Ovary (tissue), 9 donors: ENCODE results near the gene FCN1. TPM values are rescaled to one million over a fixed set of nuclear protein-coding genes. Genes with fewer than 3 reads are reported as not detected.

ENCODE experiments used
- DNase-seq, 5 donors: peaks; one replicate each; pipeline ENCODE4 v3.0.0-alpha.2; 2019 to 2020
- H3K27ac ChIP-seq, 2 donors: fragments of 200-600 bp; one replicate each; pipeline versions ENCODE4 v1.5.1 to v1.8.0; 2019 to 2022
- H3K27me3 ChIP-seq: fragments of 200-600 bp; one replicate; pipeline ENCODE4 v1.8.0; 2022
- H3K36me3 ChIP-seq: fragments of 200-600 bp; sonication (generic); one replicate; pipeline ENCODE4 v1.5.1; 2019
- H3K4me1 ChIP-seq: one replicate; pipeline ENCODE4 v1.8.1; 2013; ENCODE audit warnings: mild to moderate bottlenecking, moderate library complexity; ENCODE audit not compliant: insufficient read depth
- H3K4me3 ChIP-seq: fragments of 200-600 bp; sonication (generic); one replicate; pipeline ENCODE4 v1.5.1; 2017
- H3K9me3 ChIP-seq, 2 donors: fragments of 200-600 bp in 1 of 2; sonication (generic) in 1 of 2; one replicate each; pipeline versions ENCODE4 v1.5.1 to v1.8.1; 2013 to 2019; ENCODE audit warnings: mild to moderate bottlenecking in 1 of 2, moderate library complexity in 1 of 2
- CTCF ChIP-seq, 3 donors: fragments of 450-650 bp in 2 of 3; fragments of 200-600 bp in 1 of 3; IDR thresholded peaks; one replicate each; pipeline versions ENCODE4 v1.5.1 to v1.8.0; 2016 to 2022; ENCODE audit warnings: antibody characterized with exemption in 3 of 3, mild to moderate bottlenecking in 1 of 3
- EP300 ChIP-seq: sonication (generic); formaldehyde crosslinking; IDR thresholded peaks from one replicate; pipeline ENCODE4 v1.6.1; 2017; ENCODE audit warnings: antibody characterized with exemption
- POLR2A ChIP-seq: fragments of 450-650 bp; IDR thresholded peaks from one replicate; pipeline ENCODE4 v1.6.1; 2017; ENCODE audit warnings: antibody characterized with exemption, mild to moderate bottlenecking, moderate library complexity
- WGBS, 3 donors: extraction: QIAGEN DNeasy Blood & Tissue Kit in 1 of 3; methylation state at CpG; one replicate each; pipeline versions ENCODE4 v1.1.5 to v1.1.7; 2013 to 2017; 5-methylcytosine and 5-hydroxymethylcytosine counted together
- intact Hi-C, 4 donors: fragments of 100-400 bp; cut with DNase I; formaldehyde crosslinking; loops; one replicate each; pipeline versions ENCODE4 v1.11.0 to v1.15.1; 2022 to 2023
- polyA plus RNA-seq, 2 donors: library from polyadenylated mRNA; stranded (reverse); fragments of 200-250 nt in 1 of 2; fragments of 350-450 nt in 1 of 2; fragmentation: Illumina TruSeq in 1 of 2; extraction: RNeasy Lipid Tissue Mini Kit (QIAGEN cat#74804) in 1 of 2; gene quantifications; one replicate each; pipeline ENCODE4 v1.2.3, GENCODE V29; 2013 to 2014
- total RNA-seq, 7 donors: library from RNA; depleted of rRNA in 2 of 7; stranded (reverse); fragments of >200 nt in 2 of 7; fragmentation: NEBNext Ultra II Directional in 3 of 7; extraction: Animal tissue kit (Norgen Biotek cat#: 25700) in 3 of 7; gene quantifications; one replicate each; pipeline versions ENCODE4 v1.1.0 to v1.2.4, GENCODE V29; 2016 to 2023
- donor health status: DM: no; HTN: no; CAD: no; lungs with moderate emphysema.
- donor health status: DM: no; HTN: no; CAD: no.
- donor health status: Bipolar disorder and iron deficiency.
- donor health status: DM: yes; HTN: yes; CAD: no.
- donor health status: DM: no; HTN: no; CAD: no.
- donor health status: DM: yes; HTN: yes; CAD: no.

Gene FCN1
- total and polyA plus RNA-seq, 9 donors: 0.43 to 5.0 (median 1.9) TPM; not detected in 2

DNA sequence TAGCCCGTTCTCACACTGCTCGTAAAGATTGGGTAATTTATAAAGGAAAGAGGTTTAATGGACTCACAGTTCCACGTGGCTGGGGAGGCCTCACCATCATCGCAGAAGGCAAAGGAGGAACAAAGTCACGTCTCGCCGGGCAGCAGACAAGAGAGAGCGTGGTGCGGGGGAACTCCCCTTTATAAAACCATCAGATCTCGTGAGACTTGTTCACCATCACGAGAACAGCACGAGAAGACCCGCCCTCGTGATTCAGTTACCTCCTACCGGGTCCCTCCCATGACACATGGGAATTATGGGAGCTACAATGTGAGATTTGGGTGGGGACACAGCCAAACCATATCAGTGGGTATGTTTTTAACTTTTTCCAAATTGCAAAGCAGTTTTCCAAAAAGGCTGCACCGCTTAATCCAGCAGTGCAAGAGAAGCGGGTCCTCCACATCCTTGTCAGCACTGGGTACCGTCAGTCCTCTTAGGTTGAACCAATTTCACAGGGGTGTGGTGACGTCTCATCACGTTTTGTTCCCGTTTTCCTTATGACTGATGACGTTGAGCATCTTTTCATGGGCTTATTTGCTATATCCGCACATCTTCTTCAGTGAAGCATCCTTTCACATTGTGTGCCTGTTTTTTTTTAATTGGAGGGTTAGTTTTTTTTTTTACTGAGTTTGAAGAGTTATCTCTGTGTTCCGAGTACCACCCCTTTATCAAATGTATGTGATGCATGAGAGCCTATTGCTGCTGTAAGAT, 45.1 kb downstream of the FCN1 start:
- 88 to 92% (median 90%) methylated on average over 24 of the region's 24 CpGs for WGBS, 3 donors
- intact Hi-C loops: no loop called here
- DNase-seq: peak in 2 of 5 donors; percentile 10 to 11

DNA sequence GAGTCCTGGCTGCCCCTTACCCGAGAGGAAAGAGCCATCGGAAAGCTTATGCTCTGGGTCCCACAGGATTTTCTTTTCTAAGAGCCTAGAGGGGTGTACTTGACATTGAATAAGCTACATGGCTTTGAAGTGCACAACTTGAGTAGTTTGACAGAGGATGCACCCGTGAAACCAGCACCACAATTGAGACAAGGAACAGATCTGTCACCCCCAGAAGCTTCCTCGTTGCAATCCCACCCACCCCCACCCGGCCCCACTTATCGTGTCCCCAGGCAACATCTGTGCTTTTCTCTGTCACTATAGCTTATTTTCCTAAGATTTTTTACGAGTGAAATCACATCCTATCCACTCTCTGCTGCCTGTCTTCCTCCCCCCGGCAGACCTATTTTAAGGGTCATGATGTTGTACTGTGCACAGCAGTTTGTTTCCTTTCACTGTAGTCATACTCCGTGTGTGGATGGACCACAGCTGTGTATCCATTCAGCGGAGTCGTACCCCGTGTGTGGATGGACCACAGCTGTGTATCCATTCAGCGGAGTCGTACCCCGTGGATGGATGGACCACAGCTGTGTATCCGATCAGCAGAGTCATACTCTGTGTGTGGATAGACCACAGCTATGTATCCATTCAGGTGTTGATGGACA, 45.9 kb downstream of the FCN1 start:
- WGBS, 3 donors: 14 to 17% (median 16%) methylated on average over 16 of the region's 16 CpGs
- H3K4me1 ChIP-seq: no peaks in the 10 kb centered on the region
- TF ChIP-seq CTCF (IDR thresholded peaks at IDR 0.05) (no peak), EP300 (no peak), POLR2A (no peak)
- H3K4me3 ChIP-seq: no peak overlapping the region
- no peak overlapping the region for H3K27ac ChIP-seq
- no peaks in the 10 kb centered on the region for H3K27me3 ChIP-seq
- intact Hi-C loops: no loop called here
- DNase-seq: peak in 2 of 5 donors; percentile 29 to 36
- H3K36me3 ChIP-seq: no peaks in the 10 kb centered on the region
- H3K9me3 ChIP-seq: no peaks in the 10 kb centered on the region

More for the DNA sequence above, 45.1 kb downstream of the FCN1 start:
- TF ChIP-seq CTCF (IDR thresholded peaks at IDR 0.05) (no peak), EP300 (no peak)
- Histone ChIP-seq H3K27ac (no peak overlapping the region), H3K4me3 (no peak overlapping the region), H3K4me1 (no peaks in the 10 kb centered on the region), H3K36me3 (no peaks in the 10 kb centered on the region), H3K27me3 (no peaks in the 10 kb centered on the region), H3K9me3 (no peaks in the 10 kb centered on the region)

- Histone ChIP-seq H3K27ac (no peak overlapping the region), H3K27me3 (no peaks in the 10 kb centered on the region), H3K4me1 (no peaks in the 10 kb centered on the region), H3K36me3 (no peaks in the 10 kb centered on the region), H3K9me3 (no peaks in the 10 kb centered on the region), H3K4me3 (no peak overlapping the region)
- intact Hi-C loops: no loop called here
- WGBS, 3 donors: 76 to 82% (median 81%) methylated on average over 30 of the region's 30 CpGs
- peak in 2 of 5 donors; percentile 21 to 28 for DNase-seq
- TF ChIP-seq EP300 (no peak), POLR2A (no peak), CTCF (IDR thresholded peaks at IDR 0.05) (no peak)
These were observed 46.7 kb downstream of the FCN1 start for GRCh38 chr9:134870746-134871662.

DNA sequence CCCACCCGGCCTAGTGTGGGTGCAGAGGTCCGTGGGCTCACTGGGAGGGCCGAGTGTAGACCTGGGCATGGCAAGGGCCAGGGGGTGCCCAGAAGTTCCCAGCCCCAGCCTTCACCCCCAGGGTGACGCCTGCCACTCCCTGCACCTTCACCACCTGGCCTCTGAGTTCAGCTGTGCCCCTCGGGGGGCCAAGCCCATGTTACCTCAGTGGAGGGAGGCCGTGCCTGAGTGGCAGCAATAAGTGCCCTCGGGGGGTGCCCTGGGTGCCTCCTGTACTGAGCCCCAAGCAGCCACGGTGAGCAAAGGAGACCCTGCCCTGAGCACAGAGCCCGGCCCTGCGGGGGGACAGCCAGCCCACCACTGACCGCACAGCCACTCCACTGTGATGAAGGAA, 47.4 kb downstream of the FCN1 start:
- intact Hi-C loops: no loop called here
- TF ChIP-seq CTCF (IDR thresholded peaks at IDR 0.05): no peak
- no peak for TF ChIP-seq POLR2A
- no peak for TF ChIP-seq EP300
- DNase-seq: peak in 1 of 5 donors; percentile 32

More for the DNA sequence above, 47.4 kb downstream of the FCN1 start:
- no peak overlapping the region for H3K4me3 ChIP-seq
- 84 to 93% (median 90%) methylated on average over 11 of the region's 11 CpGs for WGBS, 3 donors
- no peaks in the 10 kb centered on the region for H3K9me3 ChIP-seq
- H3K27ac ChIP-seq: no peak overlapping the region
- H3K27me3 ChIP-seq: no peaks in the 10 kb centered on the region
- no peaks in the 10 kb centered on the region for H3K36me3 ChIP-seq
- H3K4me1 ChIP-seq: no peaks in the 10 kb centered on the region
